Breast epithelium (tissue), 3 donors: Measurements from ENCODE around the gene BAIAP2L2.

ENCODE experiments used
- CTCF ChIP-seq, 3 donors: fragments of 450-650 bp; IDR thresholded peaks; one replicate each; pipeline ENCODE4 v1.5.1; 2016 to 2017; ENCODE audit warnings: antibody characterized with exemption in 3 of 3, mild to moderate bottlenecking in 3 of 3, moderate library complexity in 3 of 3
- POLR2A ChIP-seq: fragments of 450-650 bp; IDR thresholded peaks from one replicate; pipeline ENCODE4 v1.6.1; 2016; ENCODE audit warnings: antibody characterized with exemption, mild to moderate bottlenecking, moderate library complexity
- POLR2AphosphoS5 ChIP-seq, 3 donors: sonication (generic); formaldehyde crosslinking; IDR thresholded peaks; one replicate each; pipeline ENCODE4 v1.6.1; 2017; ENCODE audit warnings: antibody characterized with exemption in 3 of 3

DNA sequence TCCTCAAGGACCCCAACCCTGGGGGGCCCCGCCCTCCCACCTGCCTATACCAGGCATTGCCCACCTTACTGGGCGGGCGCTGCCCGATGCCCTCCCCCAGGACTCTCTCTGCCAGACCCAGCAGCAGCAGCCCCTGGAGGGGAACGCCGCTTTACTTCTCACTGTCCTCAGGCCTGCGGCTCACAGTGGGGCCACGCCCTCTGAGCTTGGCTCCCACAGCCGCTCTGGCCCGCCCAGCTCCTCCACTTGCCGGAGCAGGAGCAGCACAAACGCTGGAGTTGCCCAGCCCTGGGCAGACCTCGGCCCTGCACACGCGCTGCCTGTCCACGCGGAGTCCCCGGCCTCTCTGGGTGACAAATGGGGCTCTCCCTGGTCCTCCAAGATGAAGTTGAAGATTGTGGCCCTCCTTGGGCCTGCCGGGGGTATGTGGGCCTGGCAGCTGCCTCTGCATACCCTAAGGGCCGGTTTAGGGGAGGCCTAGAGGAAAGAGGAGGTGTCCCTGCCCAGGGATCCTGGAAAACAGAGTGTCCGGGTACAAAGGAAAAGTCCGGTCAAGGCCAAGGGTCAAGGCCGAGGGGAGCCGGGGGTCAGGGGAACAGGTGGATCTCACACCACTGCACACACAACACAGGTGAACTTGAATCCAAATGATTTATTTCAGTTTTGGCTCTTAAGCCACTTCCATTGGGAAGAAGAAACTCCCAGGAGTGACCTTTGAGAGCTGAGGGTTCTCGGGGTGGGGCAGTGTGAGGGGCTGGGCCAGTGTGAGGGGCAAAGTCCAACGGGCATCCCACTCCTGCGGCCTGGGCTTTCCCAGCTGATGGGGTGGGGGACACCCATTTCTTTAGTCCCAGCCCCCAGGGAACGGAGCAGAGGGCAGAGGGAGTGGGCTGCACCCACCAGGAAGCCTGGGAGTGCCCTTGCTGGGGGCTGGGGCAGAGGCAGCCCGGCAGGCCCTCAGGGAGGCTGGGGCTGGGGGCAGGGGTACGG, 674 bp upstream of the BAIAP2L2 start:
- TF ChIP-seq POLR2A (no peak), CTCF (IDR thresholded peaks at IDR 0.05) (no peak), POLR2AphosphoS5 (IDR thresholded peaks at IDR 0.05) (no peak)
